NCI-H2171 treated with DMSO at 0.1 percent for 48 hours (cell line): ENCODE results near the gene SPATA13.
"Not testable (repeated sequence)": the region's sequence is repeated elsewhere in the genome, so short reads cannot be mapped to it uniquely, and the experiment has no call there.

Experiments
- DNase-seq: peaks from one replicate; lab custom pipeline; 2025; lab: John Stamatoyannopoulos, UW

SPATA13 gene

DNA sequence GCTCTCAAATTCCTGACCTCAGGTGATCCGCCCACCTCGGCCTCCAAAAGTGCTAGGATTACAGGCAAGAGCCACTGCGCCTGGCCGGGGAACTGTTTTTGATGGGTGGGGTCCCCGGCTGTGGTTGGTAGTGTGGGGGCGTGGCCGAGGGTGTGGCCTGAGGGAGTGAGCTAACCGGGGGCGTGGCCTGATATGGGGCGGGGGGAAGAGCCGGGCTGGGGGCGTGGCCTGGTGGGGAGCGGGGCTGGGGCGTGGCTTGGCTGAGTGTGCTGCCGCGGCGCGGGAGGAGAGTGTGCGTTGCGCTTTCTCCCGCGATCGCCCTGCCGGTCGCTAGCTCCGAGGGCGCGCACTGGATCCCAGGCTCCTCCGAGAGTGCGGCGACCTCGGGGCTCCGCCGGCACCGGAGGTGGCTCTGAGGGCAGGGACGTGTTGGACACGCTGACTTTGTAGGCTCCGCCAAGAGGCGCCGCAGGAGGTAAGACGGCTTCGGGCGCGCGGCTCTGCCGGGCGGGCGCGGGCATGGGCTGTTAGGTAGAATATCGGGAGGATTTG is at the start of gene SPATA13:
TSS of gene SPATA13 (plus strand) at position 263 of the 552 bp plus-strand sequence. CDS start 62,210 bp downstream, outside the sequence.
- peak; percentile 70 for DNase-seq

DNA sequence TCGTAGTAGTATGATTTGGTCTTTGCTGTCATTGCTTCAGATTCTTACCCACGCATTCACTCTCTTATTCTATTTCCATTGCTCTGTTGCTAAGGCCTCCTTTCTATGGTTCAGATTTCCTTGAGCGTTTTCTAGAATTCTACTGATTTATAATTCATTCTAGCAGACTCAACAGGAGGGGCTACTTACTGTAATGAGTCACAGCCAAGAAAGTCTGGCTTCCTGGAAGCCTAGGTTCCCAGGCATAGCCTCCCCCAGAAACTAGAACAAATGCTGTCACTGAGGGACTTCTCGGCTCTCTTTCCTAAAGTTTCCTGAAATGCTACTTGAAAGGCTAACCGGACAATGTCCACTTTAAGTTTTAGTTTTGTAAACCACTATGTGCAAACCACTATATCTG is 47.7 kb upstream of the SPATA13 start:
- no peak for DNase-seq

DNA sequence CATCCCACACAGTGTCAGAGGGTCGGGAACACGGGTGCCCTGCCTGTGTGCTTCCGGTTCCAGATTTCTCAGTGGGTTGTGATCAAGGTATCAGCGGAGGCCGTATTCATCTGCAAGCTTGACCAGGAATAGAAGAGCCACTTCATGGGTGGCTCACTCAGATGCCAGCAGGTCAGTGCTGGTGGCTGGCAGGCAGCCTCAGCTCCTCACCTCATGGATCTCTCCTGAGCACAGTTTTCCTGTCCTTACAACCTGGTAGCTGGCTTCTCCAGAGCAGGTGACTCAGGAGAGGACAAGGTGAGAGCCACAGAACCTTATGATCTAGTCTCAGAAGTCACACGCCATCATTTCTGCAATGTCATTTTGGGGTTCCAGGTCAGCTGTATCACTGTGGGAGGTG is 44.8 kb upstream of the SPATA13 start:
- no peak for DNase-seq

DNA sequence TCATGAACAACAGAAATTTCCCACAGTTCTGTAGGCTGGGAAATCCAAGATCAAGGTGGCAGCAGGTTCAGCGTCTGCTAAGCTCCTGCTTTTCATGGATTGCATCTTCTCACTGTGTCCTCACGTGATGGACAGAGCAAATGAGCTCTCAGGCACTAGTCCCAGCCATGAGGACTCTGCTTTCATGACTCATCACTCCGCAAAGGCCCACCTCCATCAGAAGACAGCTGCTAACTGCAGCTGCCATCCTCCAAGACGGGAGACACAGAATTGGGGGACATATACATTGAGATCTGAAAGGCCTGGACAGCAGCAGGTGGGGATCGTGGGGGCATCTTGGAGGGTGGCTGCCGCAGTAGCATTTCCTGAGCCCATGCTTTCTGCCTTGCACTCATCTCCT is 44.4 kb upstream of the SPATA13 start:
- no peak for DNase-seq

DNA sequence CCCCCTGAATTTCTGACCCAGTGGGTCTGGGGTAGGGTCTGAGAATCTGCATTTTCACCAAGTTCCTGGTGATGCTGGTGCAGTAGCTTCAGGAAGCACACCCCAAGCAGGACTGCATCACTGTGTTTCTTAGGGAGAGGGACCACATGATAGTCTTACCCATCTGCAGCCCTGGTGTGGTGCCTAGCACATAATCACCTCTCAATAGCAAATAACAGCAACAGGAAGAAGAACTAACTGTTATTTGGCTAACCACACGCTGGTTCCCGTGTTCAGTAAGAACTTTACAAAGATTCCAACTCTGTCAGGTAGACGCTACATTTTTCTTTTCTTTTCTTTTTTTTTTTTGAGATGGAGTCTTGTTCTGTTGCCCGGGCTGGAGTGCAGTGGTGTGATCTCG is 41.9 kb upstream of the SPATA13 start:
- no peak for DNase-seq

DNA sequence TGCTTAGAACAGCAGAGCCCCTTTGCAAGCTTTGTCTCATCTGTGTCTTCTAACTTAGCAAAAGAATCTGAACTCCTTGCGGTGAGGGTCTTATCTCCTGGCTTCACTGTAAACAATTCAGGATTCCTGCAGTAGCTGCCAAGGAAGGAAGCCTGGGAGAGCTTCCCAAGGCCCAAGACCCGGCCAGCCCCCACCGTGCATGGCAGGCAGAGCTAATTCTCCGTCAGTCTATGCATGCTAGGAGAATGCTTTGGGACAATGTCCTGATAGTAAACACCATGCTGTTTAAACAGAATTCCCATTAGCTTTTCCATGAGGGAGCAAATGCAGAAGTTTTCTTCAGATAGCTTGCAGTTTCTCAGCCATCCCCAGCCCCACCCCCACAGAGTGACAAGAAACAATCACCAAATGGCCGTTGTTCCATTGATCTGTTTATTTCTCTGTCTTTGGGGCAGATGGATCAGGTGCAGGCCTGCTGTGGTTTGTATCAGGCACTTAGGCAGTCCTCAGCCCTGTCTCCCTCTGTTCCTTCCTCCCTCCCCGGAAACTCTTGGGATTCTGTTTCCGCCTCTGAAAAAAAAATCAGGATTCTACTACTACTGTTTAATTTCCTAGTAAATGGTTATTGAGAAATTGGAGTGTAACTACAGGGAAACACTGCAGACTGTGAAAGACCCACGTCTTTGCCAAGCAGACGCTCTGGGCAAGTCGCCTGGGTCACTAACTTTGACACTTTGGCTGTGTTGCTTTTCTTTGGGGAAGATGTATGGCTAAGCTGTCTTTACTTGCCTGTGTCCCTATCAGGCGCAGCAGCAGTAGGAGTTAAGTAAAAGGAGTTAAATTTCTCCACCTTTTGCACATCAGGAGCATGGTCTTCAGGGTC is 40.7 kb upstream of the SPATA13 start:
- no peak for DNase-seq

DNA sequence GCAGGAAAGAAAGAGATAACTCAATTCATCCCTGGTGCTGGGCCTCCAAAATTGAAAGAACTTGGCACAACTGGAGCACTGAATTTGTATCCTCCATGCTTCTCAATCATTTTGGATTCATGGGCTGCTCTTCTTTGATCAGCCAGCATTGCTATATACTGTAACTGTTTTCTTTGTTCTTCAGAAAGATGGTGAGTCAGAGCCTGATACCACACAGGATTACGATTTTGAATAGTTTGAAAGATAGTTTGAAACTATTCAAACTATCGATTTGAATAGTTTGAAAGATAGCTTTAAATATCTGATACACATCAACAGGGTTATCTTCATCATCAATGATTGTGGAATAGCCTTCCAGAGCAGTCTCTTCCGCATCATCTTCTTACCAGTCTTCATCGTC is 38.5 kb upstream of the SPATA13 start:
- DNase-seq, result not testable (repeated sequence)

DNA sequence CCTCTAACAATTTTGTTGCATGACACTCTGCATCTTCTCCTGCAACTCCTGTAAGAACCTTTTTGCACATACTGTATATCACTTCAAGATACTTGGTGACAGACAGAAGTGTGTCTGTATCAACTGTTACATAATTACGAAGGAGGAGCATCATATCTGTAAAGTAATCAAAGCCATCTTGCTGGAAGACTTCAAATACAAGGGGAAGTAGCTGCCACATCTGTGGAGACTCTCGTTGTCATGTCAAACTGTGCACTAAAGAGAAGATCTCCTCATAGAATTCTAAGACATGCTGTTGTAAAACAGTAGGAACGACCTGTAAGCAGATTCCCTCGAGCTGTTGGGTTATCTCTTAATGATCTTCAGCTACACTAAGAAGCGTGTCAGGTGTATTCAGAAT is 38.0 kb upstream of the SPATA13 start:
- DNase-seq, result no peak

DNA sequence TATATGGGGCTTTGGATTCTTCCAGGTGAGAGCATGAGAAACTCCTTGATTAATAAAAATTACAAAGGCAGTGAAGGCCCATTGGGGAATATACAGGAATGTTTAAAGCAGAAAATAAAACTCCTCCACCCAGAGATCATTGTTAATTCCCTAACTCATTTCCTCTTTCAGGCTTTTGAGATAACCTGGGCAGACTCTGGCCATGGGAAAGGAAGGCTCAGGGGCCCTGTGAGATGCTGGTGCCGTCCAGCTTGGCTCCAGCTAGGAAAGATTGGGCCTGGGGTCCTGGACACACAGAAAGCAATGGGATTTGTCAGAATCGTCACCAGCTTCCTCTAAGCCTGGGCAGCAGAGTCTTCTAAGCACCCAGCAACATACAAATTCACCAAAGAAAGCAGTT is 36.8 kb upstream of the SPATA13 start:
- no peak for DNase-seq

DNA sequence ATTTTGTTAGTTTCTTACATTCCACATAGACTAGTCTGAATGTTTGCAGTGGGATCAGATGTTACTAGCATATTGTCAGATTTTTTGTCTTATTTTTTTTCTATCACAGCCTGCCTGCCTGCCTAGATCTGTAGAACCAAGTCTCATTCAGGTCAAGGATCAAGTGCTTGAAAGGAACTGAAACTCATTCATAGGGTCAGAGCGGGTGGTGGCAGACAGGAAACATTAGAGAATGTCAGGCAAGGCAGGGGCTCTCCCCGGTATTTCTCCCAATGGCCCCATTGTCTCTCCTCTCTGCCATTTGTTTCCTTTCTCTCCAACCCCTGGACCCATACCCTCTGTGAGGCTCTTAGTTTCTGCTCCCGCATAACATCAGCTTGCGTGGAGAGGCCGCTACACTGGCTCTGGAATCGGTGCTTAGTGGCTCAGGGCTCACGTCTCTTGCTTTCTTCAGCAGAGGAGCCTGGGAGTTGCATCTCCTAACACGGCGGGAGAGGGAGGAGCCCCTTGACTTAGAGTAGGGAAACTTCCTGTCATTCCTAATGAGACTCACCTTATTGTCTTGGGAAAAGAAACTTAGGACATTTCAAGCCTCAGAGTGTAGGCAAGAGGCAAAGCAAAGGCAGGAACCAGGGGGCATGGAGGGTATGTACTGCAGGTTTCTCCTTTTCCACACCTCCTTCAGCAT is 35.6 kb upstream of the SPATA13 start:
- no peak for DNase-seq

DNA sequence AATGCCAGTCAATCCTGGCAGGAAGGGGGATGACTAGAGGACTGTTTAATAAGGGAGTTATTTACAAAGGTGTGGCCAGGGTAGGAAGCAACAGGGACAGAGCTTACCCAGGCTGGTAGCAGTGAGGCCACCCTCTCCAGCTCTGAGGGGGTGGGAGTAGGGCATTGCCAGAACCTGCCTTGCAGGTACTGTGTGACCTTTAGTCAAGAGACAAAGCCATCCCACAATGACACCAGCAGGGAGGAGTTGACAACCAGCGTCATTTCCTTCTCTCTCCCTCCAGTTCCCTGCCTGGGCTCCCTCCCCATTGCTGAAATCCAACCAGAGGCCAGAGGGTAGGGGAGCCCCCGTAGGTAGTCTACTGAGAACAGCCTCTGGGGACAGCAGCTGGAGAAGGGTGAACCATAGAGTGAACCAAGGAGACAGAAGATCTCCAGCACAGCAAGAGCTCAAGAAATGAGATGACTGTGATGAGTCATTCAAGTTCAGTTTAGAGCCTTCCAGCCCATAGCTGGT is 33.3 kb upstream of the SPATA13 start:
- DNase-seq, result no peak

DNA sequence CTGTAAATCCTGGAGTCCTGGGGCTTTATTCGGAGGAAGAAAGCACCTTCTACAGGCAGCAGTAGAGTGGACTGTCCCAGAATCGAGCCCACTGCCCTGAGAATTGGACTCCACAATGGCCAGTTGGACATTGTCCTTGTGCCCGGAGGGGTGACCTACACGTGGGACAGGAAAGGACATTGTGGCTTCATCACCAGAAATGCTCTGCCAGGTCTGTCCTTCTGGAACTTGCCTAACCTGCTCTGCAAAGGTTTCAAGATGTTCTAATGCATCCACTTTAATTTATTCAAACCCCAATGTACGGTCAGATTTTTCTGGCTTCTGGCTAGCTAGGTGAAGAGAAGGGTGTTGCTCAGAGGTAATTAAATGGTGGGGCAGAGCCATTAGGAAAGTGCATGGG is 32.4 kb upstream of the SPATA13 start:
- DNase-seq, result no peak

DNA sequence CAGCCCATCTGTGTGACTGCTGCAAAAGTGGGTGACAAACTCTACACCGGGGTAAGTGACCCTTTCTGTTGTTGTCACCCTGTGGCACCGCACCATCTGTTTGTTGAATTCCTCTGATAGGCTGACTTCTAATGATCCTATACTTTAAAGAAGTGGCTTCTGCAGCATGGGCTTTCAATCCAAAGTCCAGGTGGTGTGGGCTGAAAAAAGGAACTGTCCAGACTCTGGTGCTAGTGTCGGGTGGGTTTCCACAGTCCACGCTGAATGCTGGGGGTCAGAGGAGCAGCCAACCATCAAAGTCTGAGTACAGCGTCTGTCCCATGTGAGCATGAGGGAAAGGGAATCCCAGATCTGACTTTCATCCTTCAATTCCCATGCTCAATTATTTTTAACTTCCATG is 31.6 kb upstream of the SPATA13 start:
- no peak for DNase-seq

DNA sequence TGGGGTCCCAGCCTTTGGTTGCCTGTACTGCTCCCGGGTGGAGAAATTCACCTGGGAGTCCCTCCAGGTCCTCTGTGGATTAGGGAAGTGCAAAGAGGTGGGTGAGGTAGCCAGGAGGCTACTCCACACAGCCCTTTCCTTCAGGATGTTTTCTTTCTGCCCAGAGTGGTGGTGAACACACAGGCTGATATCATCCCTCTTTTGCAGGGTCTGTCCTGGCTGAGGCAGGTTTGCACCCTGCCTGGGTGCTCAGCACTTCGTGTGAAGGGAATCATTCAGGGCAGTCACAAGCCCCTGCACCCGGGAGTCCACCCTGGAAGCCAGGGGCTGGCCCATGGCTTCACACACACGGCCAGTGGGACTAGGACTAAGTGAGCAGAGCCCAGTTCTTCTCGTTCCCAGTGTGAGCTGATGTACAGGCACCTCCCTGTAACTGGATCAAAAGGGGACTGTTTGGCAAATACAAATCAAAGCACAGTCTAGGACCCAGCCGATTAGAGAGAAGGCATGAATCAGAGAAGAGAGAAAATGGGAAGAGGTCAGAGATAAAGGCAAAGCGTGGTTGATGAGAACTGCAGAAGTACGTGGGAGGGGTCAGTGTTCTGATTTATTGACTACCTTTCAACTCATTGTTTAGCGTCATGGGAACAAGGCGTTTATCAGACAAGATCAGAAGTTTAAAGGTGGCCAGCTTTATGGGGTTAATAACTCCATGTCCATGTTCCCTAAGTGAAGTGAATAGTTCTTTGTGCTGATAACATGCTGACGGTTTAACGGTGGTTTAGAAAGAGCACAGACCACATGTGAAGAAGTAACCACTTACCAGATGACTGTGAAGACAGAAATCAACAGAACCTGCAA is 30.4 kb upstream of the SPATA13 start:
- no peak for DNase-seq

DNA sequence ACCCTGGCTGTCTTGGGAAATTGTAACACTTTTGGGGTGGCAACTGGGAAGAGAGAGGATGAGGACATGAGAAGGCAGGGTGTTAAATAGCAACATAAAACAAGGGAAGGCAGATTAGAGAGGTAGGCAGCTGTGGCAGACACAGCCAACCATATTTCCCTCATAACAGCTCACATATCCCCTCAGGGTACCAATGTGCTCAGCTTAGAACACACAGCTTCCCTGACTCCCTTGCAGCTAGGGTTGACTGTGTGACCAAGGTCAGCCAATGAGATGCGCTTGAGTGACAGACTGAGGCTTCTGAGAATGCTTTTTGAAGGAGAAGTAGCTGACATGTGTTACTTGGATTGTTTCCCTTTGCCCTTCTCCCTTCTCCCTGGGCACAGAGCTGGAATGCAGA is 28.8 kb upstream of the SPATA13 start:
- DNase-seq, result no peak

DNA sequence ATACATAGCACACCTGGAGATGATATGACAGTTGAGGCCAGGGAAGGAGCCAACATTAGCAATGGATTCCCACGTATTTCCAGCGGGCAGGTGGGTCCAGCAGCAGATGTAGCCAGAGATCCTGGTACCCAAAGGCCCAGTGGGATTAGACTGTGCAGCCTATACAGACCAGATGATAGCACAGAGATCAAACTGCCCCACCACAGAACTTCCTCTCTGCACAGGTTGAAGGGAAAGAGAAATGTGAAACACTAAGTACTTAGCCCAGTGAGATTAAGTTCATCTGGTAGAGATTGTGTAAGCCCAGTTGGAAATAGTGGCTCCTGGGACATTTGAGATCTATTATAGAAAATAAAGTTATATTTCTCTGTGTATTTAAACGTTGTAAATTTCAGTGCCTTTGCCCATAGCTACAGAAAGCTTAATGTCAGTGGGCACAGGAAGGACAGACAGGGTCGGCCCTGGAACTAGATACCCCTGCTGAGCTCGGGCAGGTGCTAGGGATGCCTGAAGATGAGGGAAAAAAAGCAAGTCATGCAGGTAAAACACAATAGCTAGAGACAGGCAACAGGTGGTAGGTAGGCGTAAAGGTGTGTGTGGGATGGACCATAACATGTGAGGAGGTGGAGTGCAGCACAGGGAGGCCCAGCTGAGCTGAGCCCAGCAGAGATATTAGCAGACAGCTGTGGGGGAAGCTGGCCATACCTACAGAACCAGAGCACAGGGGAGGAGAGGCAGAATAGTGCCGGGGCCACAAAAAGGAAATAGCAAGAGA is 27.3 kb upstream of the SPATA13 start:
- DNase-seq, result no peak

DNA sequence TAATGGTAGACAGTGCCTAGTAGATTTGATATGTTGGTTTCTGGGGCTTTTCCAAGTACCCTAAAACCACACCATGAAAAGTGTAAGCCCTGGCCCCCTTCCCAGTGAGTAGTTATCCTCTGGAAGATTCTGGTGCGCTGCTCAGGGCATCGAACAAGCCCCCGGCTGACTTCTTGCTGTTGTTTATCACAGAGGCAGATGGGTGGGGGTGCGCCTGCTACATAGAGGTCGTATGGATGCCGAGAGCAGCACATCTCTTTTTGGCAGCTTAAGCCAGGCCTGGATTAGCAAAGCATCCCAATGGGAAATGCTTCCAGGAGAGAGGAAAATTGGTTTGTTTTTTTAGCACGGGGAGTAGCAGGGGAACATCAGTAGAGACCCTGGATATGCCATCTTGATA is 26.3 kb upstream of the SPATA13 start:
- peak; percentile 23 for DNase-seq

DNA sequence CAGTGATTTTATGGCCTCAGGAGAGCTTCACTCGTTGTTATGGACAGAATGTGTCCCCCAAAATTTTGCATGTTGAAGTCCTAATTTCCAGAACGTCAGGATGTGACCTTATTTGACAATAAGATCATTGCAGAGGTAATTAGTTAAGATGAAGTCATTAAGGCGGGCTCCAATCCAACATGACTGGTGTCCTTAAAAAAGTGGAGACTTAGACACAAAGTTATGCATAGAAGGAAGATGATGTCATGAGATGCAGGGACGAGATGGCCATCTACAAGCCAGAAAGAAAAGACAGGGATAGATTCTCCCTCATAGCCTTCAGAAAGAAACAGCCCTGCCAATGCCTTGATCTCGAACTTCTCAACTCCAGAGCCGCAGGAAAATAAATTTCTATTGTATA is 25.8 kb upstream of the SPATA13 start:
- DNase-seq, result no peak

DNA sequence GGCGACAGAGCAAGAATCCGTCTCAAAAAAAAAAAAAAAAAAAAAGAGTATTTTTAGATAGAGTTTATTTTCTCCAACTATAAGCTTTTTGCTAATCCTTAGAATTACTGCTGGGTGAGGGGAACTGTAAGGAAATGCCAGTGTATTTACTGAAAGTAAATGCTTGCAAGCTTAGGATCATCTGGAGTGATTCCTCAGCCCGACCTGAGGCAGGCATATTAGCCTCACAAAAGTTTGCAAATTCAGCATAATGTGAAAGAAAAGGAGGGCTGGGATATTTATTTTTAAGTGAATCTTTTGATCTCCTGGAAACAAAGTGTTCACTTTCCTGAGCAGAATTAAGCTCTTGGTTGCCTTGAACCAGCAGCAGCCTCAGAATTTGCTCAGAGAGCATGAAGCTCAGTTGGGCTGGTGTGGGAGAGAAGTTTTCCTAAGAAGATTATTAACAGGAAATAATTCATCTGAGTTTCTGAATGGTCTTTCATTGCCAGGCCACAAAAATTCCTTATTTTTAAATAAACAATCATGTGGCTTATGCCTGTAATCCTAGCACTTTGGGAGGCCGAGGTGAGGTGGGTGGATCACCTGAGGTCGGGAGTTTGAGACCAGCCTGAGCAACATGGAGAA is 24.7 kb upstream of the SPATA13 start:
- DNase-seq, result no peak

DNA sequence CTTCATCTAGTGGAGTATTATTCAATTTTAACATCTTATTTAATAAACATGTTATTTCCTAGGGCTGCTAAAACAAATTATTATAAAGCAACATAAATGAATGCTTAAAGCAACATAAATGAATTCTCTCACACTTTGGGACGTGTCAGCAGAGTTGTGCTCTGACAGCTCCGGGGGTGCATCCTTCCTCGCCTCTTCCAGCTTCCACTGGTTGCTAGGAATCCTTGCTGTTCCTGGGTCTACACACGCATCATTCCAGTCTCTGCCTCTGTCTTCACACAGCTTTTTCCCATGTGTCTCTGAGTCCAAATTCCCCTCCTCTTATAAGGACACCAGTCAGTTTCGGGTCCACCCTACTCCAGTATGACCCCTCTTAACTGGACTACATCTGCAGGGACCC is 21.6 kb upstream of the SPATA13 start:
- no peak for DNase-seq
